C4-2B (cell line): ENCODE results near the gene HADH.

ENCODE experiments used
- CTCF ChIP-seq: fragments of 450-650 bp; conservative IDR thresholded peaks from 2 replicates; pipeline ENCODE4 v1.5.1; 2017; ENCODE audit warnings: mild to moderate bottlenecking
- ZFX ChIP-seq: fragments of 450-650 bp; IDR thresholded peaks from 2 replicates; pipeline ENCODE4 v1.6.1; 2017

- peak; percentile 88 for TF ChIP-seq CTCF
- no peak for TF ChIP-seq ZFX
Observed at GRCh38 chr4:108018040-108018883, 28.6 kb downstream of the HADH start.
